TTC549 (cell line): ENCODE measurements around the gene RABGGTA.
"Not testable (repeated sequence)": the region's sequence is repeated elsewhere in the genome, so short reads cannot be mapped to it uniquely, and the experiment has no call there.

ENCODE experiments used
- FAIRE-seq: peaks from 2 replicates; lab custom pipeline; 2012; peaks lifted over from hg19 to GRCh38; lab: Jason Lieb, UNC

The RABGGTA gene

DNA sequence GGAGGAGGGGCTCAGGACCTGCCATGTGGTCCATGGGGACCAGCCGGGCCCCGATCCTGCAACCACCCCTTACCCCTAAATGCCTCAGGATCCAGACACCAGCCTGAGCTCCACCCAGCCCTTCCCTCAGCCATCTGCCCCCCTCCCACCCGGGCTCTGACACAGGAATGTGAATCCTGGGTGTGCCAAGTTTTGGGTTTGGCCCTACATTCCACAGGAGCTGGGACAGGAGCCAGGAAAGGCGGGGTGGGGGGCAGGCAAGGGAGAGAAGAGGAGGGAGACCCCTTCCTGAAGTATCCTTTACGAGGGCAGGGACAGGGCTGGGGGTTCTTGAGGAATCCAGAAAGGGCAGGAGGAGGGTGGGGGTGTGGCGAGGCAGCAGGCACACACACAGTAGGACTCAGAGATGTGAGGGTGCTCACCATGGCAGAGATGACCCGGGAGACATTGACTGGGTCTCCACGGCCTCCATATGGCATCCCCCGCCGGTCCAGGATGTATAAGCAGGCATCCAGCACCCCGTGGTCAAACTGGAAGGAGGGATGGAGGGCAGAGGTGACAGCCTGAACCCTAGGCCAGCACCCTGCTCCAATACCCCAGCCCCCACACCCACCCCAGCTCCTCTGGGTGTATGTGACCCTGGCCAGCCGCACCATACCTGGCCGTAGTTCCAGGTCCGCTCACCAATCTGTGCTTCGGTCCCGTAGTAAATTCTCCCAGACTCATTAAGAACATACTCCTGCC is 11.9 kb downstream of the RABGGTA start:
- no peak for FAIRE-seq

DNA sequence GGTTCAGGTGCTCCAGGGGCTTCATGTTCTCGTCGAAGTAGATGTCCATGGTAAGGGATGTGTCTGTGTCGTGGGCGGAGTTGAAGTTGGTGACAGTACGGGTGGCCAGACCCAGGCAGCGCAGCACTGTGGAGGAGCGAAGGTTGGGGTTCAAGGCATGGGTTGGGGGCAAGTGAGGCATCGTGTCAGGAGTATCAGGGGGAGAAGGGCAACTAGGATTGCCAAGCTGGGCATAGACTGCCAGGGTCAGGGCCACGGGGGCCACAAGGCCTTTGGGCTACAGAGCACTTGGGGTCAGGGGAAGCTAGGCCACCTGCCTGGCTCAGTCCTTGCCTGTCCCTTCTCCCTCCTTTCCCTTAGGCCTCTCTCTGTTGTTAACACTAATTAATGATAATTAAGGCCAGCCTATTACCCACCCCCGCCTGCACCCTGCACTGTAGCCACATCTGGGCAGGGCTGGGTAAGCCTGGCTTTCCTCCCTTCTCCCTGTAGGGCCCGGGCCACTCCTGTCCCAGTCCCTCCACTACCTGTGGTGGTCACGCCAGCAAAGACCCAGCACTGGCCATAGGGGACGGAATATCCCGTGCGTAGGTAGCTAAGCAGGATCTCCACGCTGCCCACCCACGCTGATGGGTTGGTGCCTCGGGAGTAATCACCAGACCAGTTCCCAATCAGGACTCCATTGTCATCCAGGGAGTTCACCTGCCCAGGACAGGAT is 12.7 kb downstream of the RABGGTA start:
- FAIRE-seq: no peak

DNA sequence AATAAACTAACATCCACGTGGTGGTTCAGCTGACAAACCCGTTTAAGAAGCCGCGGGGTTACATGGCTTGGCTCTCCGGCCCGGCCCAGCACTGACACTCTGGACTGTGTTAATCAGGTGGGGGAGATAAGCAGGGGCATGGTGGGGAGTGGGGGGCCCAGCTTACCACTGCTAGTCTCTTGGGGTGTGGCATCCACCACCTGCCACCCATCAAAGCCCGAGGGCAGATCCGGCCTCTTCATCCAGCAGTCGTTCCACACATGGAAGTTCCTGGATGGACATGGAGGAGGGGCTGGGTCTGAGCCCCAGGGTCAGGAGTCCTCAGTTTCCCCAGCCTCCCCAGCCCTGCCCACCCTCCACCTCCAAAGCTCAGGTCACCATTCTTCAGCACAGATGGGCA is 13.3 kb downstream of the RABGGTA start:
- no peak for FAIRE-seq

GRCh38 chr14:24256960-24257359 is 14.4 kb downstream of the RABGGTA start:
- no peak for FAIRE-seq

GRCh38 chr14:24255931-24256711 is 15.3 kb downstream of the RABGGTA start:
- FAIRE-seq: no peak

DNA sequence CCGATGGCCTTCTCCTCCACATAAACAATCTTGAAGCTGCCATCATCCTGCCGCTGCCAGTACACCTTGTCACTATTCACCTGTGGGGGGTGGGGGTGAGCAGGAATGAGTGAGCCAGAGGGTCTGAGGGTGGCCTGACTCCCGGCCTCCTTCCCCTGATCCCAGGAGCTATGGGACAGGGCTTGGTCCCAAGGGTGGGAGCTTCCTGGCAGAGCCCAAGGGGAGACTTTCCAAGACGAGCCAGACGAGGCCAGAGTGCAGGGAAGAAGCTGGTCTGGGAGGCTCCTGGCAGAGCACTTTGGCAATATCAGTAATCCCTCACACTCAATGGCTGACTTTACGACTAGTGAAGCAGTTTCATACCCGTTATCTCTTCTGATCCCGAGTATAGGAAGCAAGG is 16.0 kb downstream of the RABGGTA start:
- FAIRE-seq: no peak

GRCh38 chr14:24254630-24255392 is 16.6 kb downstream of the RABGGTA start:
- FAIRE-seq: no peak

GRCh38 chr14:24253936-24254335 is 17.5 kb downstream of the RABGGTA start:
- no peak for FAIRE-seq

- FAIRE-seq: no peak
Observed at GRCh38 chr14:24252289-24253124, 18.9 kb downstream of the RABGGTA start.

DNA sequence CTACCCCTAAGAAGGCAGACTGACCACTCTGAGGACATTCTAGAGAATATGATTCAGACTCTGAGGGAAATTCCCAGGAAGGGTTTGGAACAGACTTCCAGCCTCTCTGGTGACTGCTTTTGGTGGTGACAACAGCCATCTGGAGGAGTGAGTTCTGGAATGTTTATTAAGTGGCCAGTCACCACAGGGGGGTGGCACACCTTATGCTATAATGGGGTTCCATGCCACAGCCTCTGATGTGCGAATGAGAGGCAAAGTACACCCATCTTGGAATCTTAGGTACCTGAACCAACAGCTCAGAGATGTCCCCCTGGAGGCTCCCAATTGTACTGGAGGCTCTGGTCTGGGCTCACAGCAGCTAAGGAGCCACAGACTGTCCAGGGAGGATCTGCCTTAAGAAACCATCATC is 19.5 kb downstream of the RABGGTA start:
- FAIRE-seq: no peak

DNA sequence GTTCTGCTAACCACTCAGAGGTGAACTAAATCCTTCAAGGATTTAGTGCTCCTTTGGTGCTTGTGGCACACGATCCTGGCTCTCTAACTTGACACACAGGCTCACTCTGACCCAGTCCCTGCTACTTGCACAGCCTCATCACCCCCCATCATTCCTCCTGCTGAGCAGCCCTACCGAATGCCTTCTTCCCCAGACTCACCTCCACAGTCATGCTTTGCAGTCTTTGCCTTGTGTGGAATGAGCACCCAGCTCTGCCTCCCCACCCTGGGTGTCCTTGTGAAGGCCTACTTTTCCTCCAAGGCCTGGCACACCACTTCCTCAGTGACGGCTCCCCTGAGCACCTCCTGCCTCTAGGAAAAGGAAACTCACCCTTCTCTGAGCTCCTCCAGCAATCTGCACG is 21.0 kb downstream of the RABGGTA start:
- no peak for FAIRE-seq

DNA sequence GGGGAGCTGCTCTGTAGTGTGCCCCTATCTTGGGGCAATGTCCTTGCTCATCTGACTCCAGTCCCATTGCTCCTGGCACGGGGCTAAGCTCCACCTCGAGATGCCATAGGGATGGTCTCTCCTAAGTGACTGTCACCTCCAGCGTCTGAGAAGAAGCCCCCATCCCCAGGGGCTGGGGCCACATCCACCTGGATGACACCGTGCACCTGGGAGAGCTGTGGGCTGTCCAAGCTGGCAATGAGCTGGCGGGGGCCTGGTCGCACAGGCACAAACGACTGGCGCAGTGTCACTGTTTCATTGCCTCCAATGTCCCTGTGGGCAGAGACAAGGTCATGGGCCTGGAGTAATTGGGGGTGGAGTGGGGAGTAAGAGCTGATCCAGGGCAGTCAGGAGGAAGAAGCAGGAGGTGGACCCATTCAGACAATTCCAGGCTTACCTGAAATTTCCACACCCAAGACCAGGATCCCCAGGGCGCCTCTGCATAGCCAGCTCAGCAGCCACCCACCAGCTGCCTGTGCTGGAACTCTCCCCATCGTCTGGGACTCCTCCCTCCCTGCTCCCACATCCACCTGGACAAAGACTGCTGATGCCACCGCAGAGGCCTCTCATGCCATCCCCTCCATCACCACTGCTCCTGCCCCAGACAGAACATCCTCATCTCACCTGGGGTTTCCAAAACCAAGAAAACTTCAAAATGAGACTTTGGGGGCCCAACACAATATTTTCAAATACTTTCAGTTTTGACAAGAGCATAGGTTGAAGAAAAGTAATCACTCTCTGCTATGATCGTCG is 22.0 kb downstream of the RABGGTA start:
- no peak for FAIRE-seq

DNA sequence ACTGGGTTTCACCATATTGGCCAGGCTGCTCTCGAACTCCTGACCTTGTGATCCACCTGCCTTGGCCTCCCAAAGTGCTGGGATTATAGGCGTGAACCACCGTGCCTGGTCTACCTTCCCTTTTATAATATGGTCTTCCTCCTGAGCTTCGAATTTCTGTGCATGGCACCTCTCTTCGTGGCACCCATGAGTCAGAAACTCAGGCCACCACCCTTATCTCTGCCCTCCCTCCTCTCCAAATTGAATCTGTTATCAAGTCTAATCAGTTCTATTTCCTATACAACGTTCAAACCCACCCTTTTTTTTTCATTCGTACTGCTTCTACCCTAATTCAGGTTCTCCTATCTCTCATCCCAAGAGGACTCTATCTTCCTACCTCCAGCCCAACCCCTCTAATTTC is 24.0 kb downstream of the RABGGTA start:
- FAIRE-seq: no peak

GRCh38 chr14:24246765-24247212 is 24.6 kb downstream of the RABGGTA start:
- no peak for FAIRE-seq

- not testable (repeated sequence) for FAIRE-seq
Observed at GRCh38 chr14:24245350-24245749, 26.0 kb downstream of the RABGGTA start.

- FAIRE-seq: no peak
Observed at GRCh38 chr14:24243336-24243836, 28.0 kb downstream of the RABGGTA start.

GRCh38 chr14:24241829-24242443 is 29.5 kb downstream of the RABGGTA start:
- FAIRE-seq: no peak

- FAIRE-seq: no peak
Observed at GRCh38 chr14:24240110-24240918, 31.1 kb downstream of the RABGGTA start.

DNA sequence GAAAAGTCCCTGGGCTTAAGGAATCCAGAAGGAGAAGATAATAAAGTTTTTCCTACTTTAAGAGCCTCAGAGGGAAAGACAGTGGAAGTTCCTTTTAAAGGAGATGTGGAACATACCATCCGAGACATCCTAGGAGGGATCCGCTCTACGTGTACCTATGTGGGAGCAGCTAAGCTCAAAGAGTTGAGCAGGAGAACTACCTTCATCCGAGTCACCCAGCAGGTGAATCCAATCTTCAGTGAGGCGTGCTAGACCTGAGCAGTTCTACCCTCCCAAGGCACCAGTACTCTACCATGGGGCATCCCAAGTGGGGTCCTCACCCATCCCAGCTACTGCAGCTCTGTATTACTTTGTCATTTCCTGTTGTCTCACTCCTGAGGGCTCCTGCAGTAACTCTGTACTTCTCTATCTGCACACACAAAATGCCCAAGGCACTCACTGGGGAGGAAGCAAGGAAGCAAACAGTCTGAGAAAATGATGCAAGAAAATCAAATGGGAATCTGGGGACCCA is 32.8 kb downstream of the RABGGTA start:
- FAIRE-seq: no peak
